Neural progenitor cell (in vitro differentiated cells): ENCODE results near the gene HGD. TPM values are rescaled to one million over a fixed set of nuclear protein-coding genes. Genes with fewer than 3 reads are reported as not detected.
A peak's percentile ranks its signal among the peaks of the same experiment; 100 is the strongest.

Experiments used
- DNase-seq: peaks from one replicate; pipeline ENCODE4 v3.0.0-alpha.2; 2016; ENCODE audit warnings: low spot score
- H2AFZ ChIP-seq: fragments of 200-600 bp; sonication (generic); replicated peaks from 2 replicates; pipeline ENCODE4 v1.6.1; 2016; ENCODE audit warnings: antibody characterized with exemption
- H3F3A ChIP-seq: fragments of 200-600 bp; sonication (generic); 2 replicates; pipeline ENCODE4 v1.6.1; 2016; ENCODE audit warnings: antibody characterized with exemption, low read depth
- H3K27ac ChIP-seq: fragments of 200-600 bp; sonication (generic); 2 replicates; pipeline ENCODE4 v1.5.1; 2016; ENCODE audit warnings: mild to moderate bottlenecking
- H3K27me3 ChIP-seq: fragments of 200-600 bp; sonication (generic); 2 replicates; pipeline ENCODE4 v1.6.1; 2016; ENCODE audit warnings: mild to moderate bottlenecking, moderate library complexity
- H3K36me3 ChIP-seq: fragments of 200-600 bp; sonication (generic); 2 replicates; pipeline ENCODE4 v1.5.1; 2016
- H3K4me1 ChIP-seq: fragments of 200-600 bp; sonication (generic); 2 replicates; pipeline ENCODE4 v1.6.1; 2016; ENCODE audit warnings: mixed run types
- H3K4me2 ChIP-seq: fragments of 200-600 bp; sonication (generic); 2 replicates; pipeline ENCODE4 v1.6.1; 2016
- H3K4me3 ChIP-seq: fragments of 200-600 bp; sonication (generic); 2 replicates; pipeline ENCODE4 v1.5.1; 2016
- H3K79me2 ChIP-seq: fragments of 200-600 bp; sonication (generic); 2 replicates; pipeline ENCODE4 v1.6.1; 2016; ENCODE audit warnings: low read depth
- H3K9ac ChIP-seq: fragments of 200-600 bp; sonication (generic); 2 replicates; pipeline ENCODE4 v1.6.1; 2016
- H3K9me3 ChIP-seq: fragments of 200-600 bp; sonication (generic); 2 replicates; pipeline ENCODE4 v1.5.1; 2016; ENCODE audit warnings: low read depth
- H4K20me1 ChIP-seq: fragments of 200-600 bp; sonication (generic); 2 replicates; pipeline ENCODE4 v1.6.1; 2016; ENCODE audit warnings: low read depth
- H3K27ac Mint-ChIP-seq: 3 replicates; pipeline ENCODE4 v1.8.0; 2021; ENCODE audit warnings: mixed read lengths
- H3K27me3 Mint-ChIP-seq: 2 replicates; pipeline ENCODE4 v1.8.0; 2022; ENCODE audit warnings: low read depth, mild to moderate bottlenecking, inconsistent platforms, moderate library complexity, mixed read lengths; ENCODE audit not compliant: insufficient read depth
- H3K36me3 Mint-ChIP-seq: 3 replicates; pipeline ENCODE4 v1.8.0; 2021; ENCODE audit warnings: mixed read lengths
- H3K4me1 Mint-ChIP-seq: 3 replicates; pipeline ENCODE4 v1.8.0; 2021; ENCODE audit warnings: mixed read lengths
- H3K4me3 Mint-ChIP-seq: 3 replicates; pipeline ENCODE4 v1.8.0; 2021; ENCODE audit warnings: mild to moderate bottlenecking, moderate library complexity, mixed read lengths
- H3K9me3 Mint-ChIP-seq: 3 replicates; pipeline ENCODE4 v1.8.0; 2020; ENCODE audit warnings: mixed read lengths
- CTCF ChIP-seq: fragments of 200-600 bp; sonication (generic); IDR thresholded peaks from 2 replicates; pipeline ENCODE4 v1.5.1; 2017; ENCODE audit warnings: antibody characterized with exemption, mild to moderate bottlenecking
- EZH2 ChIP-seq: fragments of 200-600 bp; sonication (generic); IDR thresholded peaks from 2 replicates; pipeline ENCODE4 v1.6.1; 2017; ENCODE audit warnings: antibody characterized with exemption, mild to moderate bottlenecking, moderate library complexity
- EZH2phosphoT487 ChIP-seq: fragments of 200-600 bp; sonication (generic); IDR thresholded peaks from 2 replicates; pipeline ENCODE4 v1.6.1; 2017; ENCODE audit warnings: antibody characterized with exemption
- total RNA-seq: library from RNA; depleted of rRNA; stranded (reverse); fragments of >200 nt; gene quantifications from 2 replicates; pipeline ENCODE4 v1.2.3, GENCODE V29; 2015; ENCODE audit warnings: low replicate concordance

Gene HGD
- total RNA-seq, 1 donor from 2014 or later: not detected

- Histone ChIP-seq H3F3A (no peaks in the 10 kb centered on the region), H3K4me1 (peaks cover 3% of the 10 kb centered on the region), H3K9ac (no peak overlapping the region), H4K20me1 (no peaks in the 10 kb centered on the region), H3K36me3 (no peaks in the 10 kb centered on the region), H3K4me2 (no peak overlapping the region), H3K4me3 (no peak overlapping the region), H3K27ac (no peak overlapping the region), H2AFZ (no peak overlapping the region), H3K79me2 (no peaks in the 10 kb centered on the region), H3K27me3 (no peaks in the 10 kb centered on the region), H3K9me3 (no peaks in the 10 kb centered on the region)
- H3K36me3 Mint-ChIP-seq: no peaks in the 10 kb centered on the region
- peaks cover 14% of the 10 kb centered on the region for H3K4me1 Mint-ChIP-seq
- peaks cover 2% of the 10 kb centered on the region for H3K27me3 Mint-ChIP-seq
- TF ChIP-seq EZH2 (no peak), EZH2phosphoT487 (no peak), CTCF (no peak)
- no peak overlapping the region for H3K27ac Mint-ChIP-seq
- no peak for DNase-seq
- no peaks in the 10 kb centered on the region for H3K9me3 Mint-ChIP-seq
- no peak overlapping the region for H3K4me3 Mint-ChIP-seq
These were observed 35.1 kb downstream of the HGD start for GRCh38 chr3:120646771-120647432.

- H3K4me1 Mint-ChIP-seq: peaks cover 19% of the 10 kb centered on the region
- H3K27me3 ChIP-seq: no peaks in the 10 kb centered on the region
- H4K20me1 ChIP-seq: no peaks in the 10 kb centered on the region
- DNase-seq: peak; percentile 6
- H3K36me3 ChIP-seq: no peaks in the 10 kb centered on the region
- H3K27ac ChIP-seq: no peak overlapping the region
- H3F3A ChIP-seq: no peaks in the 10 kb centered on the region
- H3K4me2 ChIP-seq: no peak overlapping the region
- no peaks in the 10 kb centered on the region for H3K79me2 ChIP-seq
- peak overlapping the region; percentile 11 for H2AFZ ChIP-seq
- no peak overlapping the region for H3K9ac ChIP-seq
- H3K27me3 Mint-ChIP-seq: peaks cover 2% of the 10 kb centered on the region
- no peak overlapping the region for H3K4me3 ChIP-seq
- H3K4me1 ChIP-seq: peaks cover 3% of the 10 kb centered on the region
- H3K27ac Mint-ChIP-seq: no peak overlapping the region
- no peak for TF ChIP-seq EZH2
- TF ChIP-seq EZH2phosphoT487: no peak
- no peak for TF ChIP-seq CTCF
- H3K9me3 Mint-ChIP-seq: no peaks in the 10 kb centered on the region
- no peaks in the 10 kb centered on the region for H3K36me3 Mint-ChIP-seq
- no peaks in the 10 kb centered on the region for H3K9me3 ChIP-seq
- H3K4me3 Mint-ChIP-seq: no peak overlapping the region
These were observed 36.8 kb downstream of the HGD start for GRCh38 chr3:120645083-120645845.

- no peaks in the 10 kb centered on the region for H4K20me1 ChIP-seq
- no peaks in the 10 kb centered on the region for H3K27me3 ChIP-seq
- H3K27ac Mint-ChIP-seq: no peak overlapping the region
- H3K4me3 Mint-ChIP-seq: no peak overlapping the region
- no peak overlapping the region for H3K27ac ChIP-seq
- H3K36me3 ChIP-seq: no peaks in the 10 kb centered on the region
- H3K36me3 Mint-ChIP-seq: no peaks in the 10 kb centered on the region
- no peaks in the 10 kb centered on the region for H3K9me3 Mint-ChIP-seq
- H3K27me3 Mint-ChIP-seq: peaks cover 2% of the 10 kb centered on the region
- no peak overlapping the region for H3K4me3 ChIP-seq
- no peaks in the 10 kb centered on the region for H3K79me2 ChIP-seq
- H3K4me2 ChIP-seq: no peak overlapping the region
- no peaks in the 10 kb centered on the region for H3K9me3 ChIP-seq
- TF ChIP-seq EZH2phosphoT487: no peak
- TF ChIP-seq EZH2: no peak
- no peak for TF ChIP-seq CTCF
- H3F3A ChIP-seq: no peaks in the 10 kb centered on the region
- DNase-seq: no peak
- peaks cover 3% of the 10 kb centered on the region for H3K4me1 ChIP-seq
- H3K4me1 Mint-ChIP-seq: peaks cover 25% of the 10 kb centered on the region
- H2AFZ ChIP-seq: peak overlapping the region; percentile 4
- no peak overlapping the region for H3K9ac ChIP-seq
These were observed 39.6 kb downstream of the HGD start for GRCh38 chr3:120642368-120642948.
